ENCODE results near the gene LTO1.

DNA sequence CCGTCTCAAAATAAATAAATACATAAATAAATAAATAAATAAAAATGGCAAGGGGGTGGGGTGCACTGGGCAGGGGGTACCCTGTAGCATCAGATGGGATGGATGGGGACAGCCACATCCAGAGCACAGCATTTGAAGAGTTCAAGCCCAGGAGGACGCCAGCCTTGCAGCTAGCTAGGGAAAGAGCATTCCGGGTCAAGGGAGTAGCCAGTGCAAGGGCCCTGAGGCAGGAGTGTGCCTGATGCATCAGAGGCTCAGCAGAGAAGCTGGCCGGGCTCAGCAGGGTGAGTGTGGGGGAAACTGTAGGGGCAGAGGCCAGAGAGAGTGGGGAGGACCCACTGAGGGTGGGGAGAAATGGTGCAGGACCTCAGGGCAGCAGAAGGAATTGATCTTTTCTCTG lies 57.9 kb downstream of the LTO1 start:
- TF ChIP-seq CTCF (IDR thresholded peaks at IDR 0.05) = no peak
- TF ChIP-seq POLR2A (IDR thresholded peaks at IDR 0.05) = no peak

All from lower leg skin (tissue), 3 donors.